Activated CD8-positive, alpha-beta memory T cell treated with anti-CD3 and anti-CD28 coated beads, Interleukin-2, amount 50 U/mL, for 24 hours (primary cell): ENCODE measurements around the gene PTPRT.

ENCODE experiments used
- DNase-seq: peaks from one replicate; pipeline ENCODE4 v3.0.0-alpha.2; 2020; ENCODE audit errors: extremely low read depth

The PTPRT gene

GRCh38 chr20:43189554-43190331 lies at the start of gene PTPRT:
PTPRT (minus strand) TSS chr20:43189906; CDS start chr20:43189733, 173 bp downstream.
- DNase-seq = no peak

- no peak for DNase-seq
Measured at GRCh38 chr20:43238833-43239232, 49.1 kb upstream of the PTPRT start.

GRCh38 chr20:43238266-43238665 lies 48.6 kb upstream of the PTPRT start:
- no peak for DNase-seq

- DNase-seq = no peak
Measured at GRCh38 chr20:43237651-43238168, 48.0 kb upstream of the PTPRT start.

GRCh38 chr20:43235998-43236397 lies 46.3 kb upstream of the PTPRT start:
- DNase-seq = no peak

- no peak for DNase-seq
Measured at GRCh38 chr20:43231829-43232228, 42.1 kb upstream of the PTPRT start.

- no peak for DNase-seq
Measured at GRCh38 chr20:43229696-43230095, 40.0 kb upstream of the PTPRT start.

GRCh38 chr20:43220612-43221011 lies 30.9 kb upstream of the PTPRT start:
- no peak for DNase-seq

GRCh38 chr20:43210901-43211300 lies 21.2 kb upstream of the PTPRT start:
- no peak for DNase-seq

GRCh38 chr20:43209831-43210230 lies 20.1 kb upstream of the PTPRT start:
- no peak for DNase-seq

- no peak for DNase-seq
Measured at GRCh38 chr20:43205699-43206098, 16.0 kb upstream of the PTPRT start.

GRCh38 chr20:43202100-43202499 lies 12.4 kb upstream of the PTPRT start:
- DNase-seq = no peak

GRCh38 chr20:43198607-43199006 lies 8.9 kb upstream of the PTPRT start:
- no peak for DNase-seq

- no peak for DNase-seq
Measured at GRCh38 chr20:43196243-43196642, 6.5 kb upstream of the PTPRT start.

GRCh38 chr20:43194137-43194536 lies 4.4 kb upstream of the PTPRT start:
- DNase-seq = no peak

GRCh38 chr20:43193443-43193842 lies 3.7 kb upstream of the PTPRT start:
- no peak for DNase-seq

- DNase-seq = no peak
Measured at GRCh38 chr20:43191946-43192863, 2.5 kb upstream of the PTPRT start.

GRCh38 chr20:43191143-43191542 lies 1.4 kb upstream of the PTPRT start:
- DNase-seq = no peak

- no peak for DNase-seq
Measured at GRCh38 chr20:43190332-43190953, 737 bp upstream of the PTPRT start.

- DNase-seq = no peak
Measured at GRCh38 chr20:43188861-43189553, 699 bp downstream of the PTPRT start.

- DNase-seq = no peak
Measured at GRCh38 chr20:43188234-43188653, 1.5 kb downstream of the PTPRT start.
